AG09309 (cell line): ENCODE data around the gene ETNK2.

Experiments used
- DNase-seq: peaks from one replicate; pipeline ENCODE4 v3.0.0-alpha.2; 2010; ENCODE audit warnings: low read depth
- H3K4me3 ChIP-seq: 2 replicates; pipeline ENCODE4 v1.5.1; 2011; ENCODE audit warnings: mild to moderate bottlenecking, low read depth, low read length, moderate library complexity; ENCODE audit not compliant: control insufficient read depth
- CTCF ChIP-seq: IDR thresholded peaks from 2 replicates; pipeline ENCODE4 v1.5.1; 2011; ENCODE audit warnings: mild to moderate bottlenecking, low read depth, low read length, inconsistent platforms; ENCODE audit not compliant: insufficient read depth, control insufficient read depth; ENCODE audit errors: missing control alignments

Gene ETNK2

GRCh38 chr1:204155881-204156280, 4.0 kb upstream of the ETNK2 start:
- no peak overlapping the region for H3K4me3 ChIP-seq
- no peak for DNase-seq
- TF ChIP-seq CTCF, result no peak

GRCh38 chr1:204154568-204155255, 2.9 kb upstream of the ETNK2 start:
- DNase-seq, result no peak
- no peak for TF ChIP-seq CTCF
- H3K4me3 ChIP-seq, result no peak overlapping the region

- DNase-seq, result no peak
- no peak for TF ChIP-seq CTCF
These were observed 1.8 kb upstream of the ETNK2 start for GRCh38 chr1:204153667-204154066.

GRCh38 chr1:204152310-204153044, 633 bp upstream of the ETNK2 start:
- H3K4me3 ChIP-seq, result peak overlapping the region; percentile 58
- DNase-seq, result no peak
- TF ChIP-seq CTCF, result no peak

More at GRCh38 chr1:204153667-204154066, 1.8 kb upstream of the ETNK2 start:
- no peak overlapping the region for H3K4me3 ChIP-seq

GRCh38 chr1:204150702-204151551, 917 bp downstream of the ETNK2 start:
- TF ChIP-seq CTCF, result no peak
- no peak for DNase-seq
- H3K4me3 ChIP-seq, result peak overlapping the region; percentile 47
